Measurements from ENCODE around the gene CDH2.

CDH2 gene

GRCh38 chr18:28178720-28179119 lies 1.8 kb upstream of the CDH2 start:
- no peak overlapping the region for H3K4me3 ChIP-seq (ENCODE audit: control insufficient read depth, low read depth, low read length)
- no peak for DNase-seq (ENCODE audit: low read depth)
- TF ChIP-seq, protein P1, sequence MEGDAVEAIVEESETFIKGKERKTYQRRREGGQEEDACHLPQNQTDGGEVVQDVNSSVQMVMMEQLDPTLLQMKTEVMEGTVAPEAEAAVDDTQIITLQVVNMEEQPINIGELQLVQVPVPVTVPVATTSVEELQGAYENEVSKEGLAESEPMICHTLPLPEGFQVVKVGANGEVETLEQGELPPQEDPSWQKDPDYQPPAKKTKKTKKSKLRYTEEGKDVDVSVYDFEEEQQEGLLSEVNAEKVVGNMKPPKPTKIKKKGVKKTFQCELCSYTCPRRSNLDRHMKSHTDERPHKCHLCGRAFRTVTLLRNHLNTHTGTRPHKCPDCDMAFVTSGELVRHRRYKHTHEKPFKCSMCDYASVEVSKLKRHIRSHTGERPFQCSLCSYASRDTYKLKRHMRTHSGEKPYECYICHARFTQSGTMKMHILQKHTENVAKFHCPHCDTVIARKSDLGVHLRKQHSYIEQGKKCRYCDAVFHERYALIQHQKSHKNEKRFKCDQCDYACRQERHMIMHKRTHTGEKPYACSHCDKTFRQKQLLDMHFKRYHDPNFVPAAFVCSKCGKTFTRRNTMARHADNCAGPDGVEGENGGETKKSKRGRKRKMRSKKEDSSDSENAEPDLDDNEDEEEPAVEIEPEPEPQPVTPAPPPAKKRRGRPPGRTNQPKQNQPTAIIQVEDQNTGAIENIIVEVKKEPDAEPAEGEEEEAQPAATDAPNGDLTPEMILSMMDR (conservative IDR thresholded peaks at IDR 0.05; ENCODE audit: control insufficient read depth, insufficient read depth, low read depth, low read length), result no peak

- TF ChIP-seq, protein P1 (conservative IDR thresholded peaks at IDR 0.05; ENCODE audit: control insufficient read depth, insufficient read depth, low read depth, low read length), result no peak
- DNase-seq (ENCODE audit: low read depth), result peak; percentile 53
- peak overlapping the region; percentile 78 for H3K4me3 ChIP-seq (ENCODE audit: control insufficient read depth, low read depth, low read length)
Measured at GRCh38 chr18:28177828-28178635, 1.1 kb upstream of the CDH2 start.

GRCh38 chr18:28176698-28176947 lies 307 bp downstream of the CDH2 start:
- H3K4me3 ChIP-seq (ENCODE audit: control insufficient read depth, low read depth, low read length), result peak overlapping the region; percentile 78
- no peak for DNase-seq (ENCODE audit: low read depth)
- TF ChIP-seq, protein P1 (conservative IDR thresholded peaks at IDR 0.05; ENCODE audit: control insufficient read depth, insufficient read depth, low read depth, low read length), result no peak

DNA sequence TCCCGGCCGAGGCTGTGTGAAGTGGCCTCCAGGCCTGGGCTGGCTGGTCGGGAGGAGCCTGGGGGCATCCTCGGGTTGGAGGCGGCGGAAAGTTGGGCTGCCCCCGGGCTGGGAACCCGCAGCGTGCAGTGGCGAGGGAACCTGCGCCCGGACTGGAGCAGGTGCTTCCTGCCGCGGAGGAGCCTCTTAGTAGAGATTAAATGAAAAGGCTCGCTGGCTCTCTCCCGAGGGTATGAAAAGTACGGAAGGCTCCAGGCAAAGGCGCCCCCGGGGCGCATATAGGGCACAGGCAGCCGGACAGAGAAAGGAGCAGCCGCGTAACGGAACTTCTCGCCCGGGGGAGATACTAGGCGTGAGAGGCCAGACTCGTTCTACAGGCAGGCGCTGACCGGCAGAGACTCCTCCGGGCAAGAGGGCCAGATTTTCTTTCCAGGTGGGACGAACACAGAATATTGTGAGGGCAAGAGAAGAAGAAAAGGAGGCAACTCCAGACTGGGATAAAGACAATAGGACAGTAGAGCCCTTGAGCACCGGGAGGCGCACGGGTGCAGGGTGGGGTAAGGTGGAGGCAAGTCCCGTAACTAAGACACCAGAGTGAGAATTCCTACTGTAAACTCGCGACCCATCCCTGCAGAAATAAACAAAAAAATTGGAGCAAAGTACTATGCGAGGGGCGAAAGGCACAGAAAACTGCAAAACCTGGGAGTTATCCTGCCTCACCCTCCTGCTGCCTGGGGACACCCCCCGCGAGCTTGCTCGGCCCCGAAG lies 816 bp downstream of the CDH2 start:
- peak; percentile 24 for DNase-seq (ENCODE audit: low read depth)
- peak overlapping the region; percentile 78 for H3K4me3 ChIP-seq (ENCODE audit: control insufficient read depth, low read depth, low read length)
- TF ChIP-seq, protein P1 (conservative IDR thresholded peaks at IDR 0.05; ENCODE audit: control insufficient read depth, insufficient read depth, low read depth, low read length), result no peak

- H3K4me3 ChIP-seq (ENCODE audit: control insufficient read depth, low read depth, low read length), result peak overlapping the region; percentile 78
- peak; percentile 34 for DNase-seq (ENCODE audit: low read depth)
- TF ChIP-seq, protein P1 (conservative IDR thresholded peaks at IDR 0.05; ENCODE audit: control insufficient read depth, insufficient read depth, low read depth, low read length), result no peak
Measured at GRCh38 chr18:28175150-28175929, 1.6 kb downstream of the CDH2 start.

DNA sequence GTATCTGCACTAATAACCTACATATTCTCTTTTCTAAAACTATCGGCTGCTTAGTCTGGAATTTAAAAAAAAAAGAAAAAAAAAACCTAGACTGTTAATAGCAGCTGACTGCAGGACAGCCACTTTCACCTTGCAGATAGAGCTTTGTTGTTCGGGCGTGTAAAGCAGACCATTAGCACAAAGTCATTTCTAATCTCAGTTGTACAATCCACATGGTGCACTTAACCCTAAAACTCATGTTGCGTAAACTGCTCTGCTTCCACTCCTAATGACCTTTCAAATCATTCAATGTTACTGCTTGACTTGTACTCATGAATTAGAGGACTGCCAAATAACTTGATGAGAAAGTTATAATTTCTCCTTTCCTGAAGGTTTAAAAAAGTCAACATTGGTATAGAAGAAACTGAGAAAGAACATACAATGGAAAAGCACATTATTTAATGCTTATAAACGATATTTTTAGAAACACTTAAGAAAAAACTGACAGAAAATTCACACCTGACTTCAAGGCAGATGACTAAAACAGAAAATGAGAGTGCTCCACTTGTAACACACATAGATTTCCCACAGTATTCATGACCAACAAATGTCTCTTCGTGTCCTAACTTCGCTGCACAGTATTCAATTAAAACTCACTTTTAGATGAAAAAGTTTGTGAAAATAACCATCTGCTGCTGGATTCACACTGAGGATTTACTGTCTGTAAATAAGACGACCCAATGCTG lies 2.6 kb downstream of the CDH2 start:
- no peak overlapping the region for H3K4me3 ChIP-seq (ENCODE audit: control insufficient read depth, low read depth, low read length)
- DNase-seq (ENCODE audit: low read depth), result no peak
- TF ChIP-seq, protein P1 (conservative IDR thresholded peaks at IDR 0.05; ENCODE audit: control insufficient read depth, insufficient read depth, low read depth, low read length), result no peak
